Peyer's patch (tissue), 4 donors: Measurements from ENCODE around the gene CDON.

Experiments
- POLR2A ChIP-seq, 2 donors: fragments of 450-650 bp; IDR thresholded peaks; one replicate each; pipeline ENCODE4 v1.5.1; 2017; ENCODE audit warnings: antibody characterized with exemption in 2 of 2, mild to moderate bottlenecking in 2 of 2, moderate library complexity in 2 of 2
- TF ChIP-seq, protein P1 (sequence below), 6 experiments: fragments of 450-650 bp in 4 of 6; fragments of 200-600 bp in 2 of 6; sonication (generic) in 1 of 6; IDR thresholded peaks; one replicate each; pipeline ENCODE4 v1.5.1; 2017 to 2019; ENCODE audit warnings: antibody characterized with exemption in 6 of 6, mild to moderate bottlenecking in 3 of 6, moderate library complexity in 1 of 6

DNA sequence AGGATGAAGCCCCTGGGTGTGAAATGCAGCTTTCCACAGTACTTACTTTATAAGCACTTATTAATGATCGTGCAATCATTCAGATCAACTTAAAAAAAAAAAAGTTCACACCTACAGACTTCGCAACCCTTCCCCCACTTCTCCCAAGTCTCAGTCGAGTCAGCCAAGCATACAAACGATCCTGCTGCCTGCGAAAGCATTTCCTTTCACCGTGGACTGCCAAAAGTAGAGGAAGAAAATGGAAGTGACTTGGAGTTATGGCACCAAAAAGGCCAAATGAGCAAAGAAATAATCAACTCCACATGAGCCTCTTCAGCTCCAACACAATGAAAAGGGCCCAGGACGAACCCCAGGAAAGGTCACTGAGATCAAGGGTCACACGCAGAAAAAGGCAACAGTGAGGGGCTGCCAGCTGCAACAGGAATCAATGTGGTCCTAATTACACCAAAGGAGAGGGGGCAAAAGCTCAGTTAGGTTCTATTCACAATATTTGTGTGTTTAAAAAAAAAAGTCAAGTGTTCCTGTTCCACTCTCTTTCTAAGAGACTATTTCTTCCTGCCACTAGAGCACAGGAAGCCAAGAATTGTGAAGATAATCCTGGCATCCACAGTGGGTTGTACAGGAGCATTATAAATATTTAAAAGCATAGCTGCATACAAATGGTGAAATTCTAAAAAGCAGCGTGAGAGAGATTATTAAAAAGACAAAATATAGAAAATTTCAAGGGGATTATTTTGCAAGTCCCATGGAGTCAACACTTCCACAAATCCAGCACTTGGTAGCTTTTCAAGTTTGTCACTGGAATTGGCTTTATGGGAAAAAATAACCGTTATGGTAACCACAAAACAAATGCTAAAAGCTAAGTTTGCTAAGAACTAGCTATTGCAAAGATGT is 28.4 kb downstream of the CDON start:
- TF ChIP-seq, protein P1, sequence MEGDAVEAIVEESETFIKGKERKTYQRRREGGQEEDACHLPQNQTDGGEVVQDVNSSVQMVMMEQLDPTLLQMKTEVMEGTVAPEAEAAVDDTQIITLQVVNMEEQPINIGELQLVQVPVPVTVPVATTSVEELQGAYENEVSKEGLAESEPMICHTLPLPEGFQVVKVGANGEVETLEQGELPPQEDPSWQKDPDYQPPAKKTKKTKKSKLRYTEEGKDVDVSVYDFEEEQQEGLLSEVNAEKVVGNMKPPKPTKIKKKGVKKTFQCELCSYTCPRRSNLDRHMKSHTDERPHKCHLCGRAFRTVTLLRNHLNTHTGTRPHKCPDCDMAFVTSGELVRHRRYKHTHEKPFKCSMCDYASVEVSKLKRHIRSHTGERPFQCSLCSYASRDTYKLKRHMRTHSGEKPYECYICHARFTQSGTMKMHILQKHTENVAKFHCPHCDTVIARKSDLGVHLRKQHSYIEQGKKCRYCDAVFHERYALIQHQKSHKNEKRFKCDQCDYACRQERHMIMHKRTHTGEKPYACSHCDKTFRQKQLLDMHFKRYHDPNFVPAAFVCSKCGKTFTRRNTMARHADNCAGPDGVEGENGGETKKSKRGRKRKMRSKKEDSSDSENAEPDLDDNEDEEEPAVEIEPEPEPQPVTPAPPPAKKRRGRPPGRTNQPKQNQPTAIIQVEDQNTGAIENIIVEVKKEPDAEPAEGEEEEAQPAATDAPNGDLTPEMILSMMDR (IDR thresholded peaks at IDR 0.05): no peak
- TF ChIP-seq POLR2A (IDR thresholded peaks at IDR 0.05): no peak
